Tibial nerve (tissue), 4 donors: Measurements from ENCODE around the gene OPALIN. TPM values are rescaled to one million over a fixed set of nuclear protein-coding genes. Genes with fewer than 3 reads are reported as not detected.

Experiments
- DNase-seq, 2 donors: peaks; one replicate each; pipeline ENCODE4 v3.0.0-alpha.2; 2019; ENCODE audit warnings: low spot score in 2 of 2
- H3K27ac ChIP-seq, 4 donors: fragments of 200-600 bp; sonication (generic) in 3 of 4; one replicate each; pipeline ENCODE4 v1.5.1; 2017 to 2019; ENCODE audit warnings: mild to moderate bottlenecking in 1 of 4
- H3K27me3 ChIP-seq, 2 donors: fragments of 200-600 bp; sonication (generic) in 1 of 2; one replicate each; pipeline versions ENCODE4 v1.5.1 to v1.6.0; 2017 to 2019
- H3K36me3 ChIP-seq, 3 donors: fragments of 200-600 bp; sonication (generic); one replicate each; pipeline ENCODE4 v1.5.1; 2018 to 2019
- H3K4me1 ChIP-seq, 4 donors: fragments of 200-600 bp; sonication (generic) in 3 of 4; one replicate each; pipeline ENCODE4 v1.5.1; 2017 to 2019
- H3K4me3 ChIP-seq, 4 donors: fragments of 200-600 bp; sonication (generic) in 3 of 4; one replicate each; pipeline ENCODE4 v1.5.1; 2017 to 2019; ENCODE audit warnings: mild to moderate bottlenecking in 1 of 4, moderate library complexity in 1 of 4
- H3K9me3 ChIP-seq, 4 donors: fragments of 200-600 bp; sonication (generic) in 3 of 4; one replicate each; pipeline ENCODE4 v1.5.1; 2017 to 2019
- CTCF ChIP-seq, 5 experiments: fragments of 200-600 bp in 3 of 5; fragments of 450-650 bp in 2 of 5; sonication (generic) in 3 of 5; IDR thresholded peaks; one replicate each; pipeline ENCODE4 v1.5.1; 2016 to 2019; ENCODE audit warnings: antibody characterized with exemption in 5 of 5, mild to moderate bottlenecking in 3 of 5, moderate library complexity in 2 of 5
- EP300 ChIP-seq, 2 donors: sonication (generic); formaldehyde crosslinking; IDR thresholded peaks; one replicate each; pipeline ENCODE4 v1.6.1; 2017; ENCODE audit warnings: antibody characterized with exemption in 2 of 2, mild to moderate bottlenecking in 1 of 2
- POLR2A ChIP-seq, 2 donors: fragments of 450-650 bp; IDR thresholded peaks; one replicate each; pipeline ENCODE4 v1.6.1; 2017; ENCODE audit warnings: antibody characterized with exemption in 2 of 2, mild to moderate bottlenecking in 2 of 2, moderate library complexity in 2 of 2
- WGBS, 2 donors: methylation state at CpG; one replicate each; pipeline ENCODE4 v1.1.5; 2018; 5-methylcytosine and 5-hydroxymethylcytosine counted together
- total RNA-seq, 4 donors: library from RNA; depleted of rRNA; stranded (reverse); fragments of >200 nt; gene quantifications; one replicate each; pipeline ENCODE4 v1.1.0, GENCODE V29; 2016

Gene OPALIN
- total RNA-seq, 4 donors from 2014 or later = not detected

GRCh38 chr10:96295475-96295874 is 63.3 kb downstream of the OPALIN start:
- TF ChIP-seq EP300 (IDR thresholded peaks at IDR 0.05) = no peak
- no peak for TF ChIP-seq CTCF (IDR thresholded peaks at IDR 0.05)
- no peak for TF ChIP-seq POLR2A (IDR thresholded peaks at IDR 0.05)
- H3K4me1 ChIP-seq = no peaks in the 10 kb centered on the region
- WGBS, 2 donors = 69 to 71% methylated on average over 4 of the region's 4 CpGs
- no peak overlapping the region for H3K4me3 ChIP-seq
- H3K27ac ChIP-seq = no peak overlapping the region
- no peaks in the 10 kb centered on the region for H3K36me3 ChIP-seq
- no peaks in the 10 kb centered on the region for H3K9me3 ChIP-seq
- H3K27me3 ChIP-seq = peaks cover 0 to 4% of the 10 kb centered on the region in 2 donors
- no peak for DNase-seq

Other genes with a start within 250 kb of the OPALIN start
- 10 to 100 TPM; 20.7 to 36.7 (median 25.7) TPM for gene ZNF518A, start 228.7 kb downstream of the OPALIN start, total RNA-seq
- gene BLNK, start 87.4 kb downstream of the OPALIN start, total RNA-seq = 10 to 100 TPM in 2 of 4 donors, 1 to 10 TPM in 1, under 1 TPM in 1; 0.59 to 16.4 (median 6.4) TPM
- not detected for gene DNTT, start 54.6 kb downstream of the OPALIN start, total RNA-seq
- gene TLL2, start 154.9 kb upstream of the OPALIN start, total RNA-seq = 1 to 10 TPM in 1 of 4 donors, under 1 TPM in 3; 0.20 to 1.1 (median 0.66) TPM
- 10 to 100 TPM; 79.5 to 98.8 (median 90.2) TPM for gene TM9SF3, start 228.0 kb upstream of the OPALIN start, total RNA-seq